GM12878 (cell line): ENCODE data around the gene TACC2. TPM values are rescaled to one million over a fixed set of nuclear protein-coding genes. Genes with fewer than 3 reads are reported as not detected.

ENCODE experiments used
- ATAC-seq: fragments of 200-7000 bp; cut with Tn5 transposase; 3 replicates; pipeline ENCODE4 v1.9.1; 2020; ENCODE audit warnings: mild to moderate bottlenecking, moderate library complexity
- BruUV-seq: library from RNA; stranded (reverse); fragments of 400-500 nt; replicated peaks from 2 replicates; lab custom pipeline; 2021; lab: Mats Ljungman, UMichigan
- CTCF ChIA-PET: fragments of 300-600 bp; sonication (Branson Sonifier 250); formaldehyde crosslinking; extraction: SDS; loops from one replicate; lab custom pipeline; 2021; ENCODE audit warnings: inconsistent platforms; lab: Yijun Ruan, JAX
- POLR2A ChIA-PET: fragments of 350-600 bp; formaldehyde crosslinking; extraction: SDS; loops from one replicate; lab custom pipeline; 2021; ENCODE audit warnings: inconsistent platforms; lab: Charles Lee
- RAD21 ChIA-PET: fragments of 300-600 bp; sonication (Branson Sonifier 250); formaldehyde crosslinking; loops from one replicate; lab custom pipeline; 2023; ENCODE audit warnings: antibody characterized with exemption; ENCODE audit not compliant: unreplicated experiment; lab: Charles Lee
- SMC1A ChIA-PET: fragments of 300-600 bp; sonication (Branson Sonifier 250); formaldehyde crosslinking; loops from one replicate; lab custom pipeline; 2023; ENCODE audit not compliant: unreplicated experiment, uncharacterized antibody; lab: Charles Lee
- DNase-seq: peaks from one replicate; pipeline ENCODE4 v3.0.0-alpha.2; 2011; ENCODE audit warnings: low read depth, low spot score
- FAIRE-seq: peaks from 3 replicates; lab custom pipeline; 2011; peaks lifted over from hg19 to GRCh38; lab: Jason Lieb, UNC
- H2AFZ ChIP-seq: 2 replicates; pipeline ENCODE4 v1.6.0; 2011; ENCODE audit warnings: low read depth, low read length, control low read depth; ENCODE audit not compliant: control insufficient read depth
- H3K27ac ChIP-seq: 2 replicates; pipeline ENCODE4 v1.5.1; 2011; ENCODE audit warnings: control low read depth; ENCODE audit not compliant: control insufficient read depth, insufficient read depth
- H3K27me3 ChIP-seq, 2 experiments: replicated peaks in 1 of 2; 2 replicates each; pipeline versions ENCODE4 v1.6.0 to v1.6.1; 2011; ENCODE audit warnings: low read length in 1 of 2; ENCODE audit not compliant: control insufficient read depth in 2 of 2, insufficient read depth in 2 of 2
- H3K36me3 ChIP-seq, 2 experiments: 2 replicates each; pipeline ENCODE4 v1.5.1; 2011; ENCODE audit warnings: low read length in 1 of 2; ENCODE audit not compliant: control insufficient read depth in 2 of 2, insufficient read depth in 2 of 2
- H3K4me1 ChIP-seq: 2 replicates; pipeline ENCODE4 v1.6.1; 2011; ENCODE audit warnings: mild to moderate bottlenecking, low read length, moderate library complexity, mixed read lengths; ENCODE audit not compliant: control insufficient read depth, insufficient read depth
- H3K4me2 ChIP-seq: 2 replicates; pipeline ENCODE4 v1.6.0; 2011; ENCODE audit warnings: control low read depth; ENCODE audit not compliant: control insufficient read depth, insufficient read depth
- H3K4me3 ChIP-seq: fragments of 200-600 bp; sonication (generic); 2 replicates; pipeline ENCODE4 v1.5.1; 2016
- H3K79me2 ChIP-seq: 2 replicates; pipeline ENCODE4 v1.6.0; 2011; ENCODE audit warnings: low read length; ENCODE audit not compliant: control insufficient read depth, insufficient read depth
- H3K9ac ChIP-seq: 2 replicates; pipeline ENCODE4 v1.8.0; 2011; ENCODE audit warnings: low read length, control low read depth, mixed read lengths; ENCODE audit not compliant: control insufficient read depth, insufficient read depth
- H3K9me3 ChIP-seq: replicated peaks from 3 replicates; pipeline ENCODE4 v1.5.1; 2011; ENCODE audit warnings: mild to moderate bottlenecking, low read length; ENCODE audit not compliant: control insufficient read depth, insufficient read depth
- H4K20me1 ChIP-seq: 2 replicates; pipeline ENCODE4 v1.6.0; 2011; ENCODE audit not compliant: control insufficient read depth, insufficient read depth
- ZNF622 ChIP-seq: fragments of 450-650 bp; IDR thresholded peaks from 2 replicates; pipeline ENCODE4 v1.6.1; 2017; ENCODE audit warnings: mild to moderate bottlenecking, inconsistent platforms
- WGBS: methylation state at CpG from one replicate; pipeline ENCODE4 v1.1.6; 2016; ENCODE audit warnings: low lambda C conversion rate; ENCODE audit not compliant: insufficient replicate concordance, insufficient coverage; ENCODE audit errors: missing lambda C conversion rate; 5-methylcytosine and 5-hydroxymethylcytosine counted together
- in situ Hi-C: fragments of 300-500 bp; cut with MboI; formaldehyde crosslinking; loops from 9 replicates; pipeline ENCODE4 v1.14.3; 2018; ENCODE audit warnings: mixed read lengths
- intact Hi-C: fragments of 100-400 bp; cut with micrococcal nuclease; formaldehyde crosslinking; loops from one replicate; pipeline ENCODE4 v1.14.2; 2022; ENCODE audit not compliant: unreplicated experiment
- polyA plus RNA-seq, 11 experiments: library from polyadenylated mRNA; depleted of rRNA in 4 of 11; unstranded in 6 of 11; stranded (reverse) in 5 of 11; fragments of >200 nt; fragmentation: Nextera tagmentation in 4 of 11; fragmentation: Illumina TruSeq in 1 of 11; extraction: Ambion mirVana in 4 of 11; extraction: Trizol in 1 of 11; gene quantifications; 1 replicate in 1 of 11; 2 replicates in 10 of 11; pipeline versions ENCODE4 v1.2.1 to v1.2.3, GENCODE V29; 2011 to 2016; ENCODE audit warnings: inconsistent platforms in 2 of 11, missing spikeins in 2 of 11, low read depth in 1 of 11
- total RNA-seq, 4 experiments: library from RNA; depleted of rRNA in 3 of 4; stranded (reverse); fragments of >200 nt in 3 of 4; fragmentation: Illumina TruSeq in 1 of 4; extraction: Trizol in 1 of 4; gene quantifications; 2 replicates each; pipeline versions ENCODE4 v1.2.1 to v1.2.3, GENCODE V29; 2013 to 2021
- TF ChIP-seq, protein P1 (sequence below): fragments of 450-650 bp; formaldehyde crosslinking; IDR thresholded peaks from 2 replicates; pipeline ENCODE4 v1.4.0; 2022; ENCODE audit warnings: mild to moderate bottlenecking, moderate library complexity

TACC2 gene
- total and polyA plus RNA-seq, 10 of the 15 experiments (the other 5 are each of a cell fraction or from before 2014, with no cell fraction given): 0.07 to 0.64 (median 0.13) TPM; not detected in 5

DNA sequence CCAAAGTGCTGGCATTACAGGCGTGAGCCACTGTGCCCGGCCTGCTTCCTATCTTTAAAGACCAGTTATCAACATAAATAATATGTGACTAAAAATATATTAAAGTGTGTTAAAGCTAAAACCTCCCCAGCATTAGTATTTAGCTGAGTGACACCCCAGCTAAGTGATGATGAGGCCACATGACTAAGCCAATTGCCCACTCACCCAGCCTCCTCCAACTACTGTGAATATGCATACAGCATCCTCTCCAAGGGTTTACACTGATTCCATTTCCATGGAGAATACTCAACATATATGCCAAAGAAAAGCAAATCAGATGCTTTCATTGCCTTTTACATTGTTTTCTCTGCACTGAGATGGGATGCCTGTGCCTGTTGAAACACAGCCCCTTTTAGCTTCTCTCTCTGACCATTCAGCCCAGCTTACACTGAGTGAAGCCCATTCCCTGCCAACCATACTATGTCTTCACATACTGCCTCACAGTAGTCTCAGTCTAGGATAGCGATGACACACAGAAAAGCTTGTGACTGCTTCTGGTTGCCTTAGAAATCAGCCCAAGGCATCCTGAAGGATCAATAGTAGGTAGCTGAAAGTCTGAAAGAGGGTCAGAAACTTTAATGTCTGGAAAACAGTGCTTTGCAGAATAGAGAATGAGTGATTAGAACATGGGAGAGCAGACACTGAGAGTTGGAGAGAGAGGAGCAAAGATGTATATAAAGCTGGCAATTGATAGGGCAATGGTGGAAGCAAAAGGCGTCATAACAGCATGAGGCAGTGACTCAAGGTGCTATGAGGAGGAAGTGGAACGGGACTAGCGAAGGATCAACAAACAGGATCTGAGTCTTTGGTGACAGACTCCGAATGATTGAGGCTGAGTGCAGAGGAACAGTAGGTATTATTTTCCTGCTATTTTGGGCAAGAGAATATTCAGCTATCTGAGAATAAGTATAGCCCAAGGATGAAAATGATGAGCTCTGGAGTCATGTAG, 41.3 kb upstream of the TACC2 start (continued):
- TF ChIP-seq, protein P1, sequence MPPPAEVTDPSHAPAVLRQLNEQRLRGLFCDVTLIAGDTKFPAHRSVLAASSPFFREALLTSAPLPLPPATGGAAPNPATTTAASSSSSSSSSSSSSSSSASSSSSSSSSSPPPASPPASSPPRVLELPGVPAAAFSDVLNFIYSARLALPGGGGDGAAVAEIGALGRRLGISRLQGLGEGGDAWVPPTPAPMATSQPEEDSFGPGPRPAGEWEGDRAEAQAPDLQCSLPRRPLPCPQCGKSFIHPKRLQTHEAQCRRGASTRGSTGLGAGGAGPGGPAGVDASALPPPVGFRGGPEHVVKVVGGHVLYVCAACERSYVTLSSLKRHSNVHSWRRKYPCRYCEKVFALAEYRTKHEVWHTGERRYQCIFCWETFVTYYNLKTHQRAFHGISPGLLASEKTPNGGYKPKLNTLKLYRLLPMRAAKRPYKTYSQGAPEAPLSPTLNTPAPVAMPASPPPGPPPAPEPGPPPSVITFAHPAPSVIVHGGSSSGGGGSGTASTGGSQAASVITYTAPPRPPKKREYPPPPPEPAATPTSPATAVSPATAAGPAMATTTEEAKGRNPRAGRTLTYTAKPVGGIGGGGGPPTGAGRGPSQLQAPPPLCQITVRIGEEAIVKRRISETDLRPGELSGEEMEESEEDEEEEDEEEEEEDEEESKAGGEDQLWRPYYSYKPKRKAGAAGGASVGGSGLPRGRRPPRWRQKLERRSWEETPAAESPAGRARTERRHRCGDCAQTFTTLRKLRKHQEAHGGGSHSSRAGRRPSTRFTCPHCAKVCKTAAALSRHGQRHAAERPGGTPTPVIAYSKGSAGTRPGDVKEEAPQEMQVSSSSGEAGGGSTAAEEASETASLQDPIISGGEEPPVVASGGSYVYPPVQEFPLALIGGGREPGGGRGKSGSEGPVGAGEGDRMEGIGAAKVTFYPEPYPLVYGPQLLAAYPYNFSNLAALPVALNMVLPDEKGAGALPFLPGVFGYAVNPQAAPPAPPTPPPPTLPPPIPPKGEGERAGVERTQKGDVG (CRISPR knock-in tag): no peak

DNA sequence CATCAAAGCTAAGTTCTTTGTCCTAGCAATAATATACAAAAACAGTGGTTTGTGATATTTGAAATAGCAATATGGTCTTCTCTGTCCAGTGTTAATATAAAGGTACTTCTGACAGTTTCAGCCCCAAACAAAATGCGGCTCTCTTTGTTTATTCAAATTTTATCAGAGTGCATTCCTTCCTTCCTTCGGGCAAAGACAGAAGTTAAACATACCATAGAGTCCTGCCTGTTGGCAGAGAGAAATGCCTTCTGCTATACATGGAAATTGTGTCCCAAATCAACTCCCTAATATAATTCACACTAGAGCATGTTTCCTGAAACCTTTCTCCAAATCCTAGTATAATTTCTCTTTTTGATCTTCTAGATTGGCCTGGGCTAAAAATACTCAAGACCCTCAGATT, 39.9 kb upstream of the TACC2 start:
- RAD21 ChIA-PET: interaction anchor here (1.3 kb wide), 1 partner anchor 125 kb away, joined by 3 read pairs; no protein-coding TSS in a partner anchor
- Histone ChIP-seq H3K27ac (no peak overlapping the region), H3K4me3 (no peak overlapping the region), H3K9ac (no peak overlapping the region), H3K36me3 (no peaks in the 10 kb centered on the region), H2AFZ (no peak overlapping the region), H3K4me1 (no peaks in the 10 kb centered on the region), H3K9me3 (no peaks in the 10 kb centered on the region), H3K27me3 (no peaks in the 10 kb centered on the region), H4K20me1 (no peaks in the 10 kb centered on the region), H3K4me2 (no peak overlapping the region), H3K79me2 (no peaks in the 10 kb centered on the region)
- ATAC-seq (no peak), FAIRE-seq (no peak), DNase-seq (no peak)
- CTCF ChIA-PET: no interaction called here
- in situ Hi-C loops (no loop called here), intact Hi-C loops (no loop called here)
- POLR2A ChIA-PET: no interaction called here
- no peak for TF ChIP-seq ZNF622
- 86% methylated on average over 2 of the region's 2 CpGs for WGBS
- SMC1A ChIA-PET: no interaction called here
- BruUV-seq: no TSS peak
